OCI-LY1 (cell line): ENCODE measurements around the gene HDAC9.

Experiments used
- EZH2 ChIP-seq: fragments of 200-600 bp; sonication (generic), shearing (Covaris generic); IDR thresholded peaks from 2 replicates; pipeline ENCODE4 v1.8.0; 2017; ENCODE audit warnings: borderline replicate concordance, mixed run types, mild to moderate bottlenecking, antibody characterized with exemption, low read length, moderate library complexity, mixed read lengths
- TF ChIP-seq, protein P1 (sequence below): fragments of 200-600 bp; sonication (generic), shearing (Covaris generic); IDR thresholded peaks from 2 replicates; pipeline ENCODE4 v1.5.1; 2017; ENCODE audit warnings: mild to moderate bottlenecking, antibody characterized with exemption, low read length, moderate library complexity, mixed read lengths

DNA sequence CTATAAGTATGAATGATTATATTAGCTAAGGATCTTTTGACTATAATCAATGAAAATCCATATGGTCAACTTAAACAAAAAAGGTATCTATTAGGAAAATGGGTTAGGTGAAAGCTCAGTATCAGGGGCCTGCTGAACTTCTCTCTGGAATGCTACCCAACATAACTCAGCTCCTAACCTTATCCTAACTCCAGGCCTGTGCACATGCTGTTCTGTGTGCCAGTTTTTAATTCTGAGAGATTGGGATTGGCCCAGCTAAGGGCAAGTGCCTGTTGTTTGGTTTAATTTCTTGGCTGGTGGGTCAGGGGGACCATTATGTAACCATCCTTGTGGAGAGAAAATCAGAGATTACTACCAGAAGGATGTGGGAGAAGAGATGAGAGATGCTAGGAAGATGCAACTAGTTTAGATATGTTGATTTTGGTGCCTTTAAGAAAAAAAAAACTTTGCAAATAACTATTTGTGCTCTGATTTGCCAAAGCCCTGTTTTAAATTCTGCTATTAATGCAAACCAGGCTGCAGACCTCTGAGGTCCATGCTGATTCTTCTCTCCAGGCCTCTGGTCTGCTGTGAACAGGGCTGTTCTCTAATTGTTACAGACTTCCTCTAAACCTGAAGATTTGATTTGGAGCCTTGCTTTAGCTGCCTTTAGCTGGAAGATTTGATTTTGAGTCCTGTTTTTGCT, 23.9 kb upstream of the HDAC9 start:
- TF ChIP-seq, protein P1, sequence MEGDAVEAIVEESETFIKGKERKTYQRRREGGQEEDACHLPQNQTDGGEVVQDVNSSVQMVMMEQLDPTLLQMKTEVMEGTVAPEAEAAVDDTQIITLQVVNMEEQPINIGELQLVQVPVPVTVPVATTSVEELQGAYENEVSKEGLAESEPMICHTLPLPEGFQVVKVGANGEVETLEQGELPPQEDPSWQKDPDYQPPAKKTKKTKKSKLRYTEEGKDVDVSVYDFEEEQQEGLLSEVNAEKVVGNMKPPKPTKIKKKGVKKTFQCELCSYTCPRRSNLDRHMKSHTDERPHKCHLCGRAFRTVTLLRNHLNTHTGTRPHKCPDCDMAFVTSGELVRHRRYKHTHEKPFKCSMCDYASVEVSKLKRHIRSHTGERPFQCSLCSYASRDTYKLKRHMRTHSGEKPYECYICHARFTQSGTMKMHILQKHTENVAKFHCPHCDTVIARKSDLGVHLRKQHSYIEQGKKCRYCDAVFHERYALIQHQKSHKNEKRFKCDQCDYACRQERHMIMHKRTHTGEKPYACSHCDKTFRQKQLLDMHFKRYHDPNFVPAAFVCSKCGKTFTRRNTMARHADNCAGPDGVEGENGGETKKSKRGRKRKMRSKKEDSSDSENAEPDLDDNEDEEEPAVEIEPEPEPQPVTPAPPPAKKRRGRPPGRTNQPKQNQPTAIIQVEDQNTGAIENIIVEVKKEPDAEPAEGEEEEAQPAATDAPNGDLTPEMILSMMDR, result no peak
- no peak for TF ChIP-seq EZH2
